HG02884 (cell line): Measurements from ENCODE around the gene CTNNBL1.

ENCODE experiments used
- ATAC-seq: cut with Tn5 transposase; IDR thresholded peaks from one replicate; pipeline ENCODE4 v1.9.1; 2021; ENCODE audit warnings: mild to moderate bottlenecking, moderate library complexity; ENCODE audit not compliant: unreplicated experiment

Gene CTNNBL1

GRCh38 chr20:37875460-37876175 is 181.8 kb downstream of the CTNNBL1 start:
- ATAC-seq = no peak

- no peak for ATAC-seq
Observed at GRCh38 chr20:37876863-37877262, 183.0 kb downstream of the CTNNBL1 start.

- ATAC-seq = no peak
Observed at GRCh38 chr20:37877832-37878772, 184.3 kb downstream of the CTNNBL1 start.

- ATAC-seq = no peak
Observed at GRCh38 chr20:37878835-37879599, 185.2 kb downstream of the CTNNBL1 start.

GRCh38 chr20:37879843-37880242 is 186.0 kb downstream of the CTNNBL1 start:
- ATAC-seq = no peak

- no peak for ATAC-seq
Observed at GRCh38 chr20:37880726-37881591, 187.1 kb downstream of the CTNNBL1 start.

- ATAC-seq = no peak
Observed at GRCh38 chr20:37881601-37882343, 187.9 kb downstream of the CTNNBL1 start.

GRCh38 chr20:37882961-37883712 is 189.3 kb downstream of the CTNNBL1 start:
- no peak for ATAC-seq

GRCh38 chr20:37885042-37885441 is 191.2 kb downstream of the CTNNBL1 start:
- ATAC-seq = no peak

- ATAC-seq = no peak
Observed at GRCh38 chr20:37885593-37886503, 192.0 kb downstream of the CTNNBL1 start.

- no peak for ATAC-seq
Observed at GRCh38 chr20:37886851-37887297, 193.0 kb downstream of the CTNNBL1 start.

GRCh38 chr20:37888641-37889040 is 194.8 kb downstream of the CTNNBL1 start:
- ATAC-seq = no peak

- no peak for ATAC-seq
Observed at GRCh38 chr20:37890108-37890507, 196.3 kb downstream of the CTNNBL1 start.

GRCh38 chr20:37890643-37891042 is 196.8 kb downstream of the CTNNBL1 start:
- ATAC-seq = no peak

GRCh38 chr20:37892001-37892400 is 198.2 kb downstream of the CTNNBL1 start:
- no peak for ATAC-seq

GRCh38 chr20:37893566-37894241 is 199.9 kb downstream of the CTNNBL1 start:
- ATAC-seq = no peak

- ATAC-seq = no peak
Observed at GRCh38 chr20:37894454-37894853, 200.6 kb downstream of the CTNNBL1 start.
